Muscle of arm (tissue), 12 donors: ENCODE measurements around the gene REEP3. TPM values are rescaled to one million over a fixed set of nuclear protein-coding genes. Genes with fewer than 3 reads are reported as not detected.
"Not testable (repeated sequence)": the region's sequence is repeated elsewhere in the genome, so short reads cannot be mapped to it uniquely, and the experiment has no call there.

Experiments used
- DNase-seq: peaks from one replicate; pipeline ENCODE4 v3.0.0-alpha.2; 2013
- polyA plus RNA-seq, 12 donors: library from polyadenylated mRNA; unstranded; fragments of 120-200 nt; gene quantifications; one replicate each; pipeline ENCODE4 v1.2.1, GENCODE V29; 2013; ENCODE audit not compliant: insufficient read length in 12 of 12

The REEP3 gene
- polyA plus RNA-seq, 12 donors: 14.3 to 36.2 (median 19.4) TPM; not detected in 1

GRCh38 chr10:63628526-63629362 is 107.5 kb downstream of the REEP3 start:
- DNase-seq: peak; percentile 69

GRCh38 chr10:63629363-63630084 is 108.3 kb downstream of the REEP3 start:
- DNase-seq: peak; percentile 98

DNA sequence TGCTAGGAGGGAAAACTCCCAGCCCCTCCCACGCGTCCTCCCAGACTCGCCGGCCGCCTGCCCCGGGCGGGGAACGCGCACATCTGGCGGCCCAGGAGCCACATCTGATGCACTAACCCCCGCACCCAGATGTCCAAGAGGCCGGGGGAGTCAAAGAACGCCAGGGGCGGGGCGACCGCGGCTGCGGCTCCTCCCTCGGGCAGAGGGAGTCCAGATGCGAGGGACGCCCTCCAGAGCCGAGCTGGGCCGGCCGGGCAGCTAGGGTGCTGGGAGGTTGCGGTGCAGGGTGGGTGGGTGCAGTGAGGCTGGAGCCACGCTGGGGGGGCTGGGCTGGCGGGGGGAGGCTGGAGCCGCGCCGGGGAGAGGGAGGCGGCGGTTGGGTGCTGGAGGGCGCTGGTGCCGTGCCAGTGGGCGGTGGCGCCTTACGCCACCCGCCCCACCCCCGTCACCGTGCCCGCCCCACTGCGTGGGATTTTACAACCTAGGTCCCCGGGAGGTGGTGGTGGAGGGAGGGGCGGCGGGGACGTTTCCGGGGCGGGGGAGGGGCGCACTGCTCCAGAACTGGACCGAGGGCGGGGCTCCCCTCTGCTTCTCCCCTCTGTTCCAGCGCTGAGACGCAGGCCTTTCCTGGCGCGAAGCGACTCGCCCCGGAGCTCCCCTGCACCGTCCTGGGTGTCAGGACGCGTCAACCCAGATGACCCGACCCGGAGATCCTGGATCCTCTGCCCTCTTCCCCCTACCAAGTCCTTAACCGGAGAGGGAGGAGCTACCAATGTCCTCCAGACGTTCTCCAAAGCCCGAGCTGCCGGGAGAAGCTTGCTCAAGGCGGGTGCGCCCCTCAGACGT is 109.1 kb downstream of the REEP3 start:
- peak; percentile 93 for DNase-seq

GRCh38 chr10:63630931-63631680 is 109.9 kb downstream of the REEP3 start:
- no peak for DNase-seq

- DNase-seq: no peak
Measured at GRCh38 chr10:63631991-63632390, 110.8 kb downstream of the REEP3 start.

DNA sequence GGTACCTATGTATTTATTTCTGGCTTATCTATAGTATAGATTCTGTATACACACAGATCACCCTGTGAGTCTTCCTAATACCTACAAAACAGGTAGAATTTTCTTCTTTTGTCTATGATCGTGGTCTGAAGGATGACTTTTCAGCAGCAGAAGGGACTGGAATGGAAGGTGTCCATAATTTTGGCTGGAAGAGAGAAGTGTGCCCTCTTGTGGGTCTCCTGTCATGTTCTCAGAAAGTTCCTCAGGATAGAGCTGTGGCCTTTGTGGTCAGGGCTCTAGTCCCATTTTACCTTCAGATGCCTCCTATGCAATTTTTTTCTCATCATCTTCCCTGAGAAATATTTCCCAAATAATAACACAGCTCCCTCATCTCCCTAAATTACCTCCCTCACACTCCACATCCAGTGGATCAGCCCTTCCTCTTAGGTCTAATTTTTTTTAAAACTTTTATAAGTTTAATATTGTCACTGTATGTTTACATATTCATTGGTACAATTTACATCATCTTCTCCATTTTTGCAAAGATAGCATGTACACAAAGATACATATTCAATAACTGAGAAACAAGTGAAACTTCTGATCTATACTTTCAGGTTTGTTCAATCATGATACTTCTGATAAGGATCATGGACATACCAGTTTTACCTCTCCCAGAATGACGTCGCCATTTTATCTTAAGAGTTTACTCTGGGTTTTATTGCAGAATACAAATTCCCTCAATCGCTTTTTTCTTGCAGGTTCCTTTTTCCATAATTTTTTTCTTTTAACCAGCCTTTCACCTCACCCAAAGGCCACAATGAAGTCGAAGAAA is 112.7 kb downstream of the REEP3 start:
- DNase-seq: no peak

DNA sequence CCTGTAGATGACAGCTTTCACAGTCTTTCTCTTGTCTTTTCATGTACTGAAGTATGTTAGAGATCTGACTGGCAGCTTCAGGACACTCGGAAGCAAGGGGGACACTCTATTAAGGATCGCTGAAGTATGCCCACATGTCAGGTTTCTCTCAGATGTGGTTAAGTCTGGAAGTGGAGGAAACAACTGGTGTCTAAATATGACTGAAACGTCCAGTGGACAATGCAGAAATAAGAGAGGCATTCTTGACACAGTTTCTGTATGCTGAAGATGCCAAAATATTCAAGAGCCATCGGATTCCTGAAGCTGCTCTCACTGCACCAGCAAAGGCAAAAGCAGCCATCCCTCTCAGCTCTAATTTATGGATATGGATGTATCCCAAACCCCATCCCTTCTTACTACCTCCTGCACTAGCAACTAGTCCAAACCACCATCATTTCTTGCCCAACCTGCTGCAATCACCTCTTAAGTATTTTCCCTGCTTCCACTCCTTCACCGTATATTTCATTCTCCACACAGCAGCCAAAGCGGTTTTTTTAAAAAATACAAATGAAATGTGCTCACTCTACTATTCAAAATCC is 113.4 kb downstream of the REEP3 start:
- DNase-seq: peak; percentile 43

DNA sequence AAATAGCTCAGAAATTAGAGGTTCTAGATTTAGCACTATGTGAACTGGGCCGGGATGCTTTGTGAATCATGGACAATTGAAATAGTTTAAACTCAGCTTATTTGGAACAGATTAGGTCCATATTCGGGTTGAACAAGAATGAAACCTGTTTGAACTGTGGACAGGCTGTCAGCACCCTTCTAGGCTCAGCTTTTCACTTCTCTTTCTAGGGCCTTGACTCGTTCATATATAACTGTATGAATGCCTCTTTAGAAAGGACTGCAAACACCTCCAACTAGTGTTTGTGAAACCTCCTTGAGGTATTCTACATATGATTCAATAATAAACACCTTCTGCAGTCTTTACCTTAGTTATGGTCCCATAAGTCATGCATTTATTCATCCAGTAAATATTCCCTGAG is 115.6 kb downstream of the REEP3 start:
- DNase-seq: no peak

DNA sequence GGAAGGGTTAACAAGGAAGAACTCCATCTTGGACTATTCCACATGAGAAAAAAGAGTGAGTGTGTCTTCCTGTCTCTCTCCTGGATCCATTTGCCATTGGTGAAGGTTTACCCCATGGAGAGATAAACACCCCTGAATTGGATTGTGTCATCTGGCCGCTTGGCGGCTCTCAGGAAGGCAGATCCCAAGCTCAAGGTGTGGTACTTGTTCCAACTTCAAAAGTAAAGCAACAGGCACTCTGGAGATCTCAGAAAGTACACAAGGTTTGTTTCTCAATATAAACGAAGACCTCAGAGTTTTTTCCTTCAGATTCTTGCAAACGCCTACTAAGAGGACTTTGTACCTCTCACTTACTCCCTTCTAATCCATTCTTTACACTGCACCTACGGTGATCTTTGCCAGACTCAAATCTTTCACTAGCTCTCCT is 116.7 kb downstream of the REEP3 start:
- DNase-seq: no peak

DNA sequence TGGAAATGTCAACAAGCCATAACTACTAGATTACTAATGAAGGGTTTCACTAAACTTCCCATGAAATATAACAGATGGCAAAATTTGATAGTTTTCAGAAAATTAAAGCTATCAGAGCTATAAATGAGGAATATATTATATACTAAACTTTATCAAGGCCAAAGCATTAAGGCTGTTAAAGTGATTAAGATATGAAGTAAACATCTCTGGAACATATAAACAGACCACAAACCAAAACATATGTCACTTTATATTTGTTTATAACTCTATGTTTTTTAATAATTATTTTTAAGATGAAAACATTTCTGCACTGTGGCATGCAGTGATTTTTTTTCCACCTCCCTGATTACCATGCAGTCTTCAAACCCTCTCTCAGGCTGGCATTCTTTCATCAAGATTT is 120.2 kb downstream of the REEP3 start:
- no peak for DNase-seq

GRCh38 chr10:63641799-63642198 is 120.6 kb downstream of the REEP3 start:
- DNase-seq: no peak

DNA sequence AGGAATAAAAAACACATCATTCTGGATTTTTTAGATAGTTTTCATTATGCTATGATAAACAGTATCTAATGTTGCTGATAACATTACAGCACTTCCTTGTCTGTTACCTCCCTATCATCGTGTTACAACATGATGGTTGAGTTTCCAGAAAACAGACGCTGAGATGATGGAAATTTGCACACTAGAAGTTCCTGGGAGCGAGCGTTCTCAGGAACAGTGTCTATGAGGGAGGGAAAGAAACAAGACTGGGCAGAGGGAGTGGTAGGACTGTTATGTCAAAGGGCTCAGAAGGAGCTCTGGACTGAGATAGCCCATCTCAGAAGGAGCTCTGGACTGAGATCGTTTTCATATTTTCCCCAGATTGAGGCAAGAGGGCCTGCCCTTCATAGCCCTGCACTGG is 121.6 kb downstream of the REEP3 start:
- no peak for DNase-seq

DNA sequence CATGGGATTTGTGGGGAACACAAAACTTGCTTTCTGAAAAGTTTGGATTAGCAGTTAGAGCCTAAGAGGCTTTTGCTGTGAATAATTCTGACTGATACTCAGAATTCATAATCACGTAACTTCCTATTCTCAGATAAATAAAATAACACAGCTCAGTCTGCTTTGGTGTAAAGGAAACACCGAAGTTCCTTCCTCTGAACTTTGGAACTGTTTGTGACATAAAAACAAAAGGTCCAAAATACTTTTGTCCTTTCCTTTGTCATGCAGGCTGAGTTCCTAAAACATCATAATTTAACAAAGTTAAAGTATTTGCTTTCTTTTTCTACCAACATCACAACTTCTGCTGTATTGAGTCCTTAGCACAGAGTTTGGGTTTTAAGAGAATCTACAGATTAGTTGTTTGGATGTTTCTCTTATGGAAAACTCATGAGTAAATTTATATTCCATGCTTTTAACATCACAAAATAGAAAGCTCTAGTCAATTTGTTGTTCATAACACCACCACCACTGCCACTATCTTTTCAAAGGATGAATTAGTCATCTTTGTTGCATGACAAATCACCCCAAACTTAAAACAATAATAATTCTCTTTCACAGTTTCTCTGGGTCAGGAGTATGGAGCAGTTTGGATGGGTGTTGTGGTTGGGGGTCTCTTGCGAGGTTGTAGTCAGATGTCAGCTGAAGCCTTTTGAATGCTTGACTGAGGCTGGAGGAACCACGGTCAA is 123.4 kb downstream of the REEP3 start:
- no peak for DNase-seq

- no peak for DNase-seq
Measured at GRCh38 chr10:63645195-63645594, 124.0 kb downstream of the REEP3 start.

GRCh38 chr10:63646491-63646890 is 125.3 kb downstream of the REEP3 start:
- no peak for DNase-seq

DNA sequence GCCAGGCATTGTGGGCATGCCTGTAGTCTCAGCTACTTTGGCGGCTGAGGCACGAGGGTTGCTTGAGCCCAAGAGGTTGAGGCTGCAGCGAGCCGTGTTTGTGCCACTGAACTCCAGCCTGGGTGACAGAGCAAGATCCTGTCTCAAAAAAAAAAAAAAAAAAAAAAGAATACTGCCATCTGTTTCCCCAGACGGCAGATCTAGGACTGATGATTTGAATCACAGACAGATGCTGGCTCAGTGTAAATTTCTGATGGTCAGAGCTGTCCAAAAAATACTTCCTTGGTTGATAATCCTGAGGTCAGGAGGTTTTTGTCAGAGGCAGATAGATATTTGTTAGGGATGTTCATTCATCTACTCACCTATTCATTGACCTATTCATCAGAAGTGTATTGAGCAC is 130.7 kb downstream of the REEP3 start:
- no peak for DNase-seq

DNA sequence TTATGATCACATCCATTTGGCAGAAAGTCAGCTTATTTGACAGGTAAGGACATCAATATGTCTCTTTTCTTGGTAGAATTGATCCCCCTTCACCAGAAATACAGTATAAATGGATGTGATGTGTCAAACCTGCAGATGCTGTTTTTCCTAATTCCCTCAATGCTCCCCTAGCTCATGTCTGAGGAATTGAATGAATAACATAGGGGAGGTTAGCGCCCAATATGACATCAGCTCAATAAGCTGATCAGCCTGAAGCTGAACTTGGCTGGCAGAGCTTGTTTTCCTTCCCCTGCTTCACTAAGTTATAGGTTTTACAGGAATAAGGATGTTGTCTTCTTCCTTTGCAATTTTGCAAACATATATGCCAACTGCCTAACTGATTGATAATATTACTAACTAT is 132.5 kb downstream of the REEP3 start:
- DNase-seq: no peak

DNA sequence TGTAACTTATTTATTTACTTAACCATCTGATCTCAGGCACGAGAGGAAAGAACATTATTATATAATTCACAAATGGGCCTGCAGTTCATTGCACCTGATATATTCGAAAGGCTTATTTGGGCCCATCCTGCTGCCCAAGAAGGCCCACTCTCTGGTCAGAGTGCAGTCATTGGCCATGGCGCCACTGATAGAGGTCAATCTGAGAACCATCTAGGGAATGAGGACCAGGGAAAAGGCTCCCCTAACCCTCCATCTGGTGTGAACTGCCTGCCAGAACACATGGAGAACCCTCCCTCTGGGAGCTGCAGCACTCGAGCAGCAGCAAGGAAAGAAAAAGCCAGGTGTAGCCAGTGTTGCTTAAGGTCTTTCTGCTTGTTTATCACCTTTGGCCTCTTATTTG is 136.6 kb downstream of the REEP3 start:
- no peak for DNase-seq

DNA sequence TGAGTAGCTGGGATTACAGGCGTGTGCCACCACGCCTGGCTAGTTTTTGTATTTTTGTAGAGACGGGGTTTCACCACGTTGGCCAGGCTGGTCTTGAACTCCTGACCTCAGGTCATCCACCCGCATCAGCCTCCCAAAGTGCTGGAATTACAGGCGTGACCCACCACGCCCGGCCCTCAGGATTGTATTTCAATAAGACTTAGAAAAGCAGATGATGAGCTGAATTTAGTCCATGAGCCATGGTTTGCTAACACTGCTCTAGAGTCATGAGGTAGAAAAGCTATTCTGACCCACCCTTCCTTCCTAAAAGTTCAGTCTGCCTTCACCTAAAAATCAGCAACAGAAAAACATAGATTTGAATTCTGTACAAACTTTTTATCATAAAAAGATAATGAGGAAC is 139.7 kb downstream of the REEP3 start:
- DNase-seq: not testable (repeated sequence)

DNA sequence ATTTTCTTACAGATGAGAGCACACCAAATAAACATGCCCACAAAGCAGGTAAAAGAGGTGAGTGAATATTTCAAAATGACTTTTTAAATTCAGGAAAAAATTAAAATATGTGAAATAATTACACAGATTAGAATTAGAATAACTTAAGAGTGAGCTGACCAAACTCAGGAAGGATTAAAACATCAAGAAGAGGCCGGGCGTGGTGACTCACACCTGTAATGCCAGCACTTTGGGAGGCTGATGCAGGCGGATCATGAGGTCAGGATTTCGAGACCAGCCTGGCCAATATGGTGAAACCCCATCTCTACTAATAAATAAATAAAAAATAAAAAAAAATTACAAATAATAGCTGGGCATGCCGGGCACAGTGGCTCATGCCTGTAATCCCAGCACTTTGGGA is 140.1 kb downstream of the REEP3 start:
- DNase-seq: no peak
